Spleen (tissue), 7 donors: ENCODE results near the gene IDUA.

ENCODE experiments used
- CTCF ChIP-seq, 11 experiments: fragments of 200-600 bp in 7 of 11; fragments of 450-650 bp in 4 of 11; sonication (generic) in 4 of 11; IDR thresholded peaks in 8 of 11; conservative IDR thresholded peaks in 3 of 11; 1 replicate in 7 of 11; 2 replicates in 4 of 11; pipeline versions ENCODE4 v1.4.0 to v1.8.0; 2016 to 2021; ENCODE audit warnings: antibody characterized with exemption in 11 of 11, inconsistent platforms in 4 of 11, mild to moderate bottlenecking in 1 of 11
- POLR2A ChIP-seq, 3 donors: fragments of 450-650 bp; IDR thresholded peaks; one replicate each; pipeline ENCODE4 v1.5.1; 2017; ENCODE audit warnings: antibody characterized with exemption in 3 of 3, mild to moderate bottlenecking in 1 of 3
- POLR2AphosphoS5 ChIP-seq, 3 donors: sonication (generic); formaldehyde crosslinking; IDR thresholded peaks; one replicate each; pipeline ENCODE4 v1.5.1; 2017; ENCODE audit warnings: antibody characterized with exemption in 3 of 3
- donor health status: DM: no; HTN: no; CAD: no; lungs with moderate emphysema.
- donor health status: DM: no; HTN: no; CAD: no.
- donor health status: DM: no; HTN: no; CAD: no.

- TF ChIP-seq CTCF (IDR thresholded peaks at IDR 0.05 in 8 of 11, conservative IDR thresholded peaks at IDR 0.05 in 3 of 11): peak in 2 of 11 experiments; percentile 14 to 19
- TF ChIP-seq POLR2A (IDR thresholded peaks at IDR 0.05): no peak
- peak; percentile 48 to 70 (median 69) for TF ChIP-seq POLR2AphosphoS5 (IDR thresholded peaks at IDR 0.05)
Observed at GRCh38 chr4:985123-985830, 1.6 kb upstream of the IDUA start.
